Erythroblast (primary cell): ENCODE data around the gene KCNIP4.

Experiments used
- DNase-seq, 2 experiments: peaks; one replicate each; lab custom pipeline; 2025; lab: John Stamatoyannopoulos, UW
- GATA1 ChIP-seq: IDR thresholded peaks from 2 replicates; pipeline ENCODE4 v1.6.1; 2011; ENCODE audit warnings: low read depth, mild to moderate bottlenecking, control low read depth, low read length, moderate library complexity
- POLR2A ChIP-seq: IDR thresholded peaks from 2 replicates; pipeline ENCODE4 v1.6.1; 2011; ENCODE audit warnings: mild to moderate bottlenecking, low read length

Gene KCNIP4

GRCh38 chr4:21845663-21846062 is 102.9 kb downstream of the KCNIP4 start:
- no peak for DNase-seq
- TF ChIP-seq POLR2A (no peak), GATA1 (no peak)

GRCh38 chr4:21835712-21836111 is 112.9 kb downstream of the KCNIP4 start:
- TF ChIP-seq GATA1, result no peak
- TF ChIP-seq POLR2A, result no peak
- DNase-seq, result no peak

GRCh38 chr4:21830272-21830671 is 118.3 kb downstream of the KCNIP4 start:
- no peak for DNase-seq
- TF ChIP-seq GATA1 (no peak), POLR2A (no peak)

- no peak for TF ChIP-seq GATA1
- DNase-seq, result no peak
Observed at GRCh38 chr4:21827575-21827974, 121.0 kb downstream of the KCNIP4 start.

- no peak for DNase-seq
- no peak for TF ChIP-seq POLR2A
Observed at GRCh38 chr4:21826071-21826470, 122.5 kb downstream of the KCNIP4 start.

- no peak for DNase-seq
- no peak for TF ChIP-seq GATA1
- no peak for TF ChIP-seq POLR2A
Observed at GRCh38 chr4:21819086-21819485, 129.5 kb downstream of the KCNIP4 start.

- DNase-seq, result no peak
- no peak for TF ChIP-seq POLR2A
- TF ChIP-seq GATA1, result no peak
Observed at GRCh38 chr4:21815651-21816377, 132.8 kb downstream of the KCNIP4 start.

GRCh38 chr4:21811565-21811964 is 137.0 kb downstream of the KCNIP4 start:
- DNase-seq, result no peak
- TF ChIP-seq GATA1, result no peak
- no peak for TF ChIP-seq POLR2A

- no peak for DNase-seq
- TF ChIP-seq GATA1 (no peak), POLR2A (no peak)
Observed at GRCh38 chr4:21806991-21807390, 141.6 kb downstream of the KCNIP4 start.

GRCh38 chr4:21802406-21802805 is 146.2 kb downstream of the KCNIP4 start:
- no peak for DNase-seq
- TF ChIP-seq GATA1, result no peak
- TF ChIP-seq POLR2A, result no peak

GRCh38 chr4:21801661-21802385 is 146.7 kb downstream of the KCNIP4 start:
- TF ChIP-seq GATA1, result no peak
- no peak for TF ChIP-seq POLR2A
- DNase-seq, result no peak

GRCh38 chr4:21795091-21795490 is 153.5 kb downstream of the KCNIP4 start:
- DNase-seq, result no peak
- TF ChIP-seq GATA1 (no peak), POLR2A (no peak)

- no peak for DNase-seq
Observed at GRCh38 chr4:21792736-21793135, 155.8 kb downstream of the KCNIP4 start.

GRCh38 chr4:21790438-21791029 is 158.0 kb downstream of the KCNIP4 start:
- TF ChIP-seq GATA1, result no peak
- no peak for TF ChIP-seq POLR2A
- peak; percentile 25 to 58 for DNase-seq

More at GRCh38 chr4:21792736-21793135, 155.8 kb downstream of the KCNIP4 start:
- TF ChIP-seq POLR2A (no peak), GATA1 (no peak)

GRCh38 chr4:21780148-21780547 is 168.4 kb downstream of the KCNIP4 start:
- TF ChIP-seq GATA1, result no peak
- no peak for TF ChIP-seq POLR2A
- no peak for DNase-seq
